Mesothelial cell of epicardium (in vitro differentiated cells): ENCODE data around the gene REM1. TPM values are rescaled to one million over a fixed set of nuclear protein-coding genes. Genes with fewer than 3 reads are reported as not detected.

Experiments used
- DNase-seq, 2 experiments: peaks; one replicate each; pipeline ENCODE4 v3.0.0; 2021; ENCODE audit warnings: low spot score in 2 of 2; ENCODE audit not compliant: unreplicated experiment in 2 of 2
- H3K27ac Mint-ChIP-seq: 2 replicates; pipeline ENCODE4 v1.8.0; 2021; ENCODE audit warnings: mixed read lengths
- H3K27me3 Mint-ChIP-seq: 2 replicates; pipeline ENCODE4 v1.8.0; 2021; ENCODE audit warnings: low read depth, mixed read lengths
- H3K36me3 Mint-ChIP-seq: 2 replicates; pipeline ENCODE4 v1.8.0; 2021; ENCODE audit warnings: mixed read lengths
- H3K4me1 Mint-ChIP-seq: 2 replicates; pipeline ENCODE4 v1.8.0; 2021; ENCODE audit warnings: mixed read lengths
- H3K4me3 Mint-ChIP-seq: 2 replicates; pipeline ENCODE4 v1.8.0; 2021; ENCODE audit warnings: mild to moderate bottlenecking, moderate library complexity, mixed read lengths
- H3K9me3 Mint-ChIP-seq: 2 replicates; pipeline ENCODE4 v1.8.0; 2021; ENCODE audit warnings: mixed read lengths
- total RNA-seq: library from RNA; stranded (reverse); gene quantifications from 3 replicates; pipeline ENCODE4 v1.2.1, GENCODE V29; 2021
- TF ChIP-seq, protein P1 (sequence below): fragments of 200-600 bp; sonication (generic); IDR thresholded peaks from one replicate; pipeline ENCODE4 v1.5.0; 2021; ENCODE audit warnings: antibody characterized with exemption; ENCODE audit not compliant: unreplicated experiment

The REM1 gene
- total RNA-seq, 1 donor from 2014 or later: not detected

DNA sequence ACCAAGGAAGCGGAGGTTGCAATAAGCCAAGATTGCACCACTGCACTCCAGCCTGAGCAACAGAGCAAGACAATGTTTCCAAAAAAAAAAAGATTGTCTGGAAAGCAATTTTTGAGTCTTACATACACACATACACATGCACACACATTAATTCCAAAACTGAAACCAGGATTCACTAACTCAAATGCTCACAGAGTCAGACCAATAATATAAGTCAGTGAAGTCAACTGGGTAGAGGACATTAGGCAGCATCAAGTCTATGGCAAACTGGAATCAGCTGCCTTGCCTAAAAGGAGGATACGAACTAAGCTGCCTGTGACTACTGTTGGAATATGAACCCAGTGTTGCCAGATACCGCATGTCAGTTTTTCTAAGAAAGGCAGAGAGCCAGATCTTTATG lies 15.7 kb downstream of the REM1 start:
- Mint-ChIP-seq H3K4me1 (no peaks in the 10 kb centered on the region), H3K9me3 (peaks cover 31% of the 10 kb centered on the region), H3K27ac (no peak overlapping the region), H3K27me3 (no peaks in the 10 kb centered on the region), H3K36me3 (no peaks in the 10 kb centered on the region), H3K4me3 (no peak overlapping the region)
- no peak for DNase-seq
- TF ChIP-seq, protein P1, sequence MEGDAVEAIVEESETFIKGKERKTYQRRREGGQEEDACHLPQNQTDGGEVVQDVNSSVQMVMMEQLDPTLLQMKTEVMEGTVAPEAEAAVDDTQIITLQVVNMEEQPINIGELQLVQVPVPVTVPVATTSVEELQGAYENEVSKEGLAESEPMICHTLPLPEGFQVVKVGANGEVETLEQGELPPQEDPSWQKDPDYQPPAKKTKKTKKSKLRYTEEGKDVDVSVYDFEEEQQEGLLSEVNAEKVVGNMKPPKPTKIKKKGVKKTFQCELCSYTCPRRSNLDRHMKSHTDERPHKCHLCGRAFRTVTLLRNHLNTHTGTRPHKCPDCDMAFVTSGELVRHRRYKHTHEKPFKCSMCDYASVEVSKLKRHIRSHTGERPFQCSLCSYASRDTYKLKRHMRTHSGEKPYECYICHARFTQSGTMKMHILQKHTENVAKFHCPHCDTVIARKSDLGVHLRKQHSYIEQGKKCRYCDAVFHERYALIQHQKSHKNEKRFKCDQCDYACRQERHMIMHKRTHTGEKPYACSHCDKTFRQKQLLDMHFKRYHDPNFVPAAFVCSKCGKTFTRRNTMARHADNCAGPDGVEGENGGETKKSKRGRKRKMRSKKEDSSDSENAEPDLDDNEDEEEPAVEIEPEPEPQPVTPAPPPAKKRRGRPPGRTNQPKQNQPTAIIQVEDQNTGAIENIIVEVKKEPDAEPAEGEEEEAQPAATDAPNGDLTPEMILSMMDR: no peak

- Mint-ChIP-seq H3K27ac (no peak overlapping the region), H3K27me3 (no peaks in the 10 kb centered on the region), H3K4me3 (no peak overlapping the region), H3K36me3 (no peaks in the 10 kb centered on the region), H3K9me3 (peaks cover 28% of the 10 kb centered on the region), H3K4me1 (no peaks in the 10 kb centered on the region)
- TF ChIP-seq, protein P1: no peak
- no peak for DNase-seq
Observed at GRCh38 chr20:31494131-31494530, 19.0 kb downstream of the REM1 start.

DNA sequence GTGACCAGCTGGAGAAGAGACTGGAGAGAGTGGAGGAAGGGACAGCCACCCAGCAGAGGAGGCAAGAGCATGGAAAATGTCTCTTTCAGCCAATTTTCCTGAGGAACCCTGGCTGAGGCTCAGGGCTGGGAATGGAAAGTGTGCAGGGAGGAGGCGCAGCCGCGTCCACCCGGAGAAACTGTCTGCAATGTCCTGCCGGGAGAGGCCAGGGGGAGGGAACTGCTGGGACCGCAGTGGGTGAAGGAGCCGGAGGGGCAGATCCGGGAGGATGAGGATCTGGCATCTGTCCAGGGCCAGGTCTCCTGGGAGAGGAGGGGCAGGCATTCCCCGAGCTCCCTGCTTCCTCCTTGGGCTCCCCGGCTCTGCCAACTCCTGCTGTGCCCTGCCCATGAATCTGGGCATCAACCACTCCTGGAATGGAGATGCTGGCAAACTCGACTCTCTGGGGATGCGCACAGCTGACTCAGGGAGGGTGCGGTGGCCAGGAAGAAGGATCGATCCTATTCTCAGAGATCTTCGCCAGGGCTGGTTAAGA lies 21.7 kb downstream of the REM1 start:
- Mint-ChIP-seq H3K4me1 (no peaks in the 10 kb centered on the region), H3K27ac (no peak overlapping the region), H3K27me3 (no peaks in the 10 kb centered on the region), H3K4me3 (no peak overlapping the region), H3K36me3 (no peaks in the 10 kb centered on the region), H3K9me3 (peaks cover 24% of the 10 kb centered on the region)
- DNase-seq: no peak
- TF ChIP-seq, protein P1: no peak

DNA sequence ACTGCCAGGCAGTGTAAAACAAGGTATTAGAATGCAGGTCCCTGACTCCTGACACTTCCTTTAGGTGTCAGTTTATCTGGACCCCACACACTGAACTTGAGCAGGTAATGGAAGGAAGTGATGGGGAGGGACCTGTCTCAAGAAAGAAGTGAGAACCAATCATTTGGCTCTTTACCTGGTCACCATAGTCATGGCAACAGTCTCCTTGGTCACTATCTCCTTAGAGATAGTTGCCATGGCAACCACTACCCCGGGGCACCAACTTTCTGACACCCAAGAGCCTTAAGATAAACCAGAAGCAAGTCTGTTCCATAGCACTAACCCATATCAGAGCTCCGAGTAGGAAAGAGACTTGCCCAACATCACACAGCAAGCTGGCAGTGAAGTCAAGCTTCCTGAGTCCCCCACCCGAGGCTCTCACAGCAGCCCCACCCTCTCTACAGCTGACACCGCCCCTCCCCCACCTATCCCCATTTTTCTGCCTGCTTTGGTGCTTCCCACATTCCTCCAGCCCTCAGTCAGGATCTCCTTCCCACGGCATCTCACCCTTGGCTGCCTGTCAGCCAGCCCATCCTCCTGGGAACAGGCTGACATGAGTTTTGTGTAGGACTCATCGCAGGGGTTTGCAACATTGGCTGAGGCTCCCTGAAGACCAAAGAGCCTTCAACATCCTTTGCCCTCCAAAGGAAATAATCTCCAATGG lies 22.9 kb downstream of the REM1 start:
- Mint-ChIP-seq H3K4me3 (no peak overlapping the region), H3K4me1 (no peaks in the 10 kb centered on the region), H3K9me3 (peaks cover 24% of the 10 kb centered on the region), H3K27me3 (peaks cover 6% of the 10 kb centered on the region), H3K27ac (no peak overlapping the region), H3K36me3 (no peaks in the 10 kb centered on the region)
- TF ChIP-seq, protein P1: no peak
- no peak for DNase-seq

DNA sequence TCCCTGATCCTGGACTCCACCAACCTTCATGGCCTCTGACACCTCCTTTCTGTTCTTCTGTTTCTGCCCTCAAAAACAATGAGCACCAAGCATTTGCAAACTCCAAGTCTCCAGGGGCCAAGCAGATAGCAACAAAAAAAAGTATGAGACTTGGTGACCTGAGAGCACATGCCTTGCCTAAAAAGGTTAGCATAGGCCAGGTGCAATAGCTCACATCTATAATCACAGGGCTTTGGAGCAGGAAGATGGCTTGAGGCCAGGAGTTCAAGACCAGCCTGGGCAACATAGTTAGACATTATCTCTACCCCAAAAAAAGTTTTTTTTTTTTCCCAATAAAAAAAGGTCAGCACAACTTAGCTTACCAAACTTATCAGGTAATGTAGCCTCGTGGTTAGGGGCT lies 25.4 kb downstream of the REM1 start:
- no peak overlapping the region for H3K27ac Mint-ChIP-seq
- no peaks in the 10 kb centered on the region for H3K4me1 Mint-ChIP-seq
- TF ChIP-seq, protein P1: no peak
- H3K9me3 Mint-ChIP-seq: peaks cover 13% of the 10 kb centered on the region
- no peaks in the 10 kb centered on the region for H3K36me3 Mint-ChIP-seq
- DNase-seq: no peak
- peaks cover 6% of the 10 kb centered on the region for H3K27me3 Mint-ChIP-seq
- H3K4me3 Mint-ChIP-seq: no peak overlapping the region
